ENCODE measurements around the gene DHCR24.
A peak's percentile ranks its signal among the peaks of the same experiment; 100 is the strongest.
"Not testable (repeated sequence)": the region's sequence is repeated elsewhere in the genome, so short reads cannot be mapped to it uniquely, and the experiment has no call there.

DHCR24 gene

DNA sequence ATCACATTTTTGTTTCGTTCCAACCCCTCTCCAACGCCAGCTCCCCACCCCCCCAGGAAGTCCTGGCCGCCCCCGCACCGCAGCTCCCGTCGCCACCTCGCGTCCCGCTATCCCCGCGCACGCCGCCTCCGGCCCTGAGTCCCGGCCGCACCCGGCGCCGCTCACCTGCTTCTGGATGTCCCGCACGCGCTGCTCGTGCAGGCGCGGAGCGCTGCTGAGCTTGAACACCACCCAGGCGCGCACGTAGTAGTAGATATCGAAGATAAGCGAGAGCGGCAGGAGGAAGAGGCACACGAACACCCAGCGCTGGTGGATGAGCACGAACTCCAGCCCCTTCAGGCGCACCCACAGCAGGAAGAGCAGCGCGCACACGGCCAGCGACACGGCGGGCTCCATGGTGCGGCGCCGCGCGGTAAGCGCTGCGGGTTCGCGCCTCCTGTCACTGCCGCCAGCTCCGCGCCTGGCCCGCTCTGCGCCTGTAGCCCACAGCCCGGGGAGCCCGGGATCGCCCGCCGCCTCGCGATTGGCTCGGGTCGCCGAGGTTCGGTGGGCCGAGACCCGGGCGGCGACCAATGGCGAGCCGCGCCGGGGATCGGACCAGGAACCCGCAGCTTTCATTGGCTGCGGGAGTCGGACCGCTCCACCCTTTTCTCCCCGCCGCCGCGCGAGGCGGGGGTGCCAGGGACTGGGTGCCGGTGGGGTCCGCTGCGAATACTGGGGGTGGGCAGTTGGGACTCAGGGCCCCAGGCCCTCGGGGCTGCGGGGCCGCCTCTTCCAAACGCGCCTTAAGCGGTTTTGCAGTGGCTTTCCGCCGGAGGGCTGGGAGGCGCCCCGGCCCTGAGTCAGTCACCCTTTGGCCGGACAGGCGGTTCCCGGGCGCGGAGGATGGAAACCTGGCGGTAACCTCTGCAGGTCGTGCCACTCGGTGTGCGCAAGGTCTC lies at the start of gene DHCR24:
DHCR24 (minus strand) TSS at position 472 of the 941 bp plus-strand sequence; CDS start at position 396, 76 bp downstream.
- no peak for TF ChIP-seq JUND (IDR thresholded peaks at IDR 0.05; ENCODE audit: low read depth)
- DNase-seq (ENCODE audit: low read depth in 1 of 2, low spot score in 1 of 2) = peak; percentile 88 to 99
- in situ Hi-C loops (cut with HindIII; ENCODE audit: low pct_unique_long_range_greater_than_20kb, low sequenced_read_pairs) = no loop called here

- no peak for DNase-seq (ENCODE audit: low read depth in 1 of 2, low spot score in 1 of 2)
- in situ Hi-C loops (cut with HindIII; ENCODE audit: low pct_unique_long_range_greater_than_20kb, low sequenced_read_pairs) = no loop called here
- TF ChIP-seq JUND (IDR thresholded peaks at IDR 0.05; ENCODE audit: low read depth) = no peak
Measured at GRCh38 chr1:54936791-54937190, 49.8 kb upstream of the DHCR24 start.

DNA sequence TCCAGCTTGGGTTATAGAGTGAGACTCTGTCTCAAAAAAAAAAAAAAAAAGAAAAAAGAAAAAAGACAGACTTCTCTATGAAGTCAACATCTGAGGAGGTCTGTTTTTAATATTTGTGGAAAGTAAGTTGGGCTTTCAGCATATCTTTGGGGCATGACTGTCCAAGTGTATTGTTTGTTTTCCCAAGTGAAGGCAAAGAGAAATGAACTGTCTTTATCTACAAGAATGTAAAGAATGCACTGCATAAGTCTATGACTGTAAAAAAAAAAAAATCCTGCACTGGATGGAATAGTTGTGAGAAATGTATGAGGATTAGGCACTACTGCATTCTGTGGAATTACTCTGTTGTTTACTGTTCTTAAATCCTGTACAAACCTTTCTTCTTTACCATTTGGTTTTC lies 47.9 kb upstream of the DHCR24 start:
- in situ Hi-C loops (cut with HindIII; ENCODE audit: low pct_unique_long_range_greater_than_20kb, low sequenced_read_pairs) = no loop called here
- DNase-seq (ENCODE audit: low read depth in 1 of 2, low spot score in 1 of 2) = peak in 1 of 2 experiments; percentile 93
- TF ChIP-seq JUND (IDR thresholded peaks at IDR 0.05; ENCODE audit: low read depth) = no peak

- in situ Hi-C loops (cut with HindIII; ENCODE audit: low pct_unique_long_range_greater_than_20kb, low sequenced_read_pairs); DNase-seq (ENCODE audit: low read depth in 1 of 2, low spot score in 1 of 2): not testable (repeated sequence)
Measured at GRCh38 chr1:54934081-54934480, 47.1 kb upstream of the DHCR24 start.

DNA sequence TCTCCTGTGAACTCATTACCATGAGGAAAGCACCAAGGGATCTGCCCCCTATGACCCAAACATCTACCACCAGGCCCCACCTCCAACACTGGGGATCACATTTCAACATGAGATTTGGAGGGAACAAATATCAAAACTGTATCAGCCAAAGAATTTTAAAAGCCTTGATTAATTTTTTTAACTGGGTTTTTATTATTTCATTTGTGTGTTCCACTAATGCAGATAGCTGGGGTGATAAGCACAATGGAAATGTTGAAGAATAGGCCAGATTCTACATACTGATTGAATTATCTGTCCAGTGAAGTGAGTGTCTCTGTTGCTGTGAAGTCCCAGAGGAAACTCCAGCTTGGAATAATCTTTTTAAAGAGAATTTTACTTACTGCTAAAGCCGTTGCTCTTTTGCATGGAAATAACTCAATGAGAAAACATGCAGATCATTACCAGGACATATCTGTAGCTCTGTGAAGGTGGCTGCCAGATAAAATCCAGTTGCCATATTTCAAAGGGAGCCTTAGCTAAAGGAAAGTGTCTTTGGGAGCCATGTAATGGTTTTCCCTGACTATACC lies 44.4 kb upstream of the DHCR24 start:
- DNase-seq (ENCODE audit: low read depth in 1 of 2, low spot score in 1 of 2) = no peak
- no peak for TF ChIP-seq JUND (IDR thresholded peaks at IDR 0.05; ENCODE audit: low read depth)
- in situ Hi-C loops (cut with HindIII; ENCODE audit: low pct_unique_long_range_greater_than_20kb, low sequenced_read_pairs) = no loop called here

DNA sequence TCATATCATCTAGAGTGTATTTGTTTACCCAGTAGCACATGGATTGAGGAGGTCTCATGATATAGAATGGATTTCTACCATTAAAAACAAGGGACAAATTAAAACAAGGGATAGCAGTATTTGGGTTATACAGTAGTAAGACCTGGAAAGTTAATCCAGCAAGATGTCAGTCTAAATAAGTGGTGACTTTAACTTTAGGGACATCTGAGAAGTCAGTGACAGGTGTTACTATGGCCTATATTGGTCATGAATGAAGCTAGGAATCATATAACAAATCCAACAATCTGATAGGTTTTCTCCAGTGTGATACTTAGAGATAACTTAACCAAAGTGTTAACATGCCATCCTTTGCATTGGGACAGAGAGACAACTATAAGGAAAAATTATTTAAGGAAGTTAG lies 42.7 kb upstream of the DHCR24 start:
- DNase-seq (ENCODE audit: low read depth in 1 of 2, low spot score in 1 of 2) = no peak
- in situ Hi-C loops (cut with HindIII; ENCODE audit: low pct_unique_long_range_greater_than_20kb, low sequenced_read_pairs) = no loop called here
- no peak for TF ChIP-seq JUND (IDR thresholded peaks at IDR 0.05; ENCODE audit: low read depth)

- TF ChIP-seq JUND (IDR thresholded peaks at IDR 0.05; ENCODE audit: low read depth) = no peak
- no peak for DNase-seq (ENCODE audit: low read depth in 1 of 2, low spot score in 1 of 2)
- in situ Hi-C loops (cut with HindIII; ENCODE audit: low pct_unique_long_range_greater_than_20kb, low sequenced_read_pairs) = no loop called here
Measured at GRCh38 chr1:54928327-54928726, 41.3 kb upstream of the DHCR24 start.

DNA sequence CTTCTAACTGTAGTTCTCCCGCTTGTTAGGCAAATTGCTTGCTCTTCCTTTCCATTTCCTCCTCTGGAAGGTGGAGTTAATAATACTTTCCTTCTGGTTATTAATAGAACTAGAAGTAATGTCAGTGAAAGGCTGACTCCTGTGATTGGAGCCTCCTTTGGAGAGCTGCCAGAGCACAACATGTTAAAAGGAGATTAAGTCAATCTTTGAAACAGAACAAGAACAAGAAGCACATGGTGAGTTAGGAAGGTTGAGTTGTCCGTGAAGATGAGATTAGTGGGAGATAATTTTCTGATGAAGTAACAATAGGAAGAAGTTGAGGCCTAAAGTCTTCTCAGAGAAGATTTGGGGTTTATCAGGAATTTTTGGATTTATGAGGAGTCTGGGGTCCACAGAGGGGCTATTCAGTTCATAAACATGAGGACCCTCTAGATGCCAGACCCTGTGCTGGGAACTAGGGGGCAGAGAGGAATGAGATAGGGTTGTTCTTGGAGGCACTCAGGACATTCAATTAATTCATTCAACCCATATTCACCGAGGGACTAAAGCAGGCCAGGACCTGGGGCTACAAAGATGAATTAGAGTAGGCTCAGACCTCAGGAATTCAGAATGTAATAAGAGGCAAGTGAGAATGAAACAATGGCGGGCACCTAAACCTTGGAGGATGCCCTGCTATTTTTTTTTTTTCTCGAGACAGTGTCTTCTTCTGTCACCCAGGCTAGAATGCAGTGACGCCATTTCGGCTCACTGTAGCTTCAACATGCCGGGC lies 40.7 kb upstream of the DHCR24 start:
- no peak for DNase-seq (ENCODE audit: low read depth in 1 of 2, low spot score in 1 of 2)
- in situ Hi-C loops (cut with HindIII; ENCODE audit: low pct_unique_long_range_greater_than_20kb, low sequenced_read_pairs) = no loop called here
- TF ChIP-seq JUND (IDR thresholded peaks at IDR 0.05; ENCODE audit: low read depth) = no peak

- DNase-seq (ENCODE audit: low read depth in 1 of 2, low spot score in 1 of 2) = no peak
- no peak for TF ChIP-seq JUND (IDR thresholded peaks at IDR 0.05; ENCODE audit: low read depth)
- in situ Hi-C loops (cut with HindIII; ENCODE audit: low pct_unique_long_range_greater_than_20kb, low sequenced_read_pairs) = no loop called here
Measured at GRCh38 chr1:54926970-54927369, 40.0 kb upstream of the DHCR24 start.

GRCh38 chr1:54922921-54923421 lies 36.0 kb upstream of the DHCR24 start:
- peak in 1 of 2 experiments; percentile 92 for DNase-seq (ENCODE audit: low read depth in 1 of 2, low spot score in 1 of 2)
- in situ Hi-C loops (cut with HindIII; ENCODE audit: low pct_unique_long_range_greater_than_20kb, low sequenced_read_pairs) = no loop called here
- TF ChIP-seq JUND (IDR thresholded peaks at IDR 0.05; ENCODE audit: low read depth) = no peak

GRCh38 chr1:54922040-54922761 lies 35.2 kb upstream of the DHCR24 start:
- in situ Hi-C loops (cut with HindIII; ENCODE audit: low pct_unique_long_range_greater_than_20kb, low sequenced_read_pairs) = no loop called here
- no peak for TF ChIP-seq JUND (IDR thresholded peaks at IDR 0.05; ENCODE audit: low read depth)
- DNase-seq (ENCODE audit: low read depth in 1 of 2, low spot score in 1 of 2) = no peak
